ENCODE measurements around the gene NFRKB. TPM values are rescaled to one million over a fixed set of nuclear protein-coding genes. Genes with fewer than 3 reads are reported as not detected.

NFRKB gene
- total and polyA plus RNA-seq, 2 of the 8 experiments (the other 6 are each of a cell fraction or from before 2014, with no cell fraction given) = 17.0 to 31.0 TPM

GRCh38 chr11:129864811-129865210 is 30.6 kb downstream of the NFRKB start:
- DNase-seq (ENCODE audit: low read depth in 1 of 2, low spot score in 2 of 2) (no peak), FAIRE-seq (no peak)
- CTCF ChIA-PET (ENCODE audit: partially characterized antibody) = interaction anchor here (1.1 to 2.7 kb wide), 2 partner anchors 17 to 80 kb away, joined by 3 to 10 read pairs; no protein-coding TSS in a partner anchor
- H2AFZ ChIP-seq (ENCODE audit: low read length) = no peak overlapping the region
- peaks cover 2 to 5% (median 4%) of the 10 kb centered on the region in 4 experiments; a peak in 6 of 7 replicates for H3K4me1 ChIP-seq (replicated peaks in 1 of 4; ENCODE audit: control insufficient read depth in 3 of 4, insufficient read depth in 4 of 4, low read length in 3 of 4)
- no peak overlapping the region for H3K4me3 ChIP-seq (ENCODE audit: extremely low read depth in 1 of 4, insufficient read depth in 2 of 4, low read depth in 3 of 4, low read length in 4 of 4)
- no peak overlapping the region for H3K18ac ChIP-seq (ENCODE audit: extremely low read depth, low read length)
- no peak overlapping the region for H3K4ac ChIP-seq (replicated peaks; ENCODE audit: insufficient read length, low read depth, low read length)
- TF ChIP-seq CEBPB (IDR thresholded peaks at IDR 0.05; ENCODE audit: low read depth, low read length) (no peak), TBP (IDR thresholded peaks at IDR 0.05; ENCODE audit: low read depth, low read length) (no peak), ZNF274 (IDR thresholded peaks at IDR 0.05; ENCODE audit: borderline replicate concordance, extremely low read depth, low read length) (no peak), CBX8 (IDR thresholded peaks at IDR 0.05; ENCODE audit: borderline replicate concordance, low read depth, low read length) (no peak), JUN (IDR thresholded peaks at IDR 0.05; ENCODE audit: low read depth, low read length) (no peak), SP4 (IDR thresholded peaks at IDR 0.05; ENCODE audit: low read length) (no peak), ATF2 (IDR thresholded peaks at IDR 0.05; ENCODE audit: low read length) (no peak), SIRT6 (IDR thresholded peaks at IDR 0.05; ENCODE audit: low read length) (no peak), RAD21 (IDR thresholded peaks at IDR 0.05 in 1 of 2, conservative IDR thresholded peaks at IDR 0.05 in 1 of 2; ENCODE audit: low read depth in 2 of 2, low read length in 2 of 2) (no peak), YY1 (IDR thresholded peaks at IDR 0.05; ENCODE audit: low read depth, low read length) (no peak), EZH2 (IDR thresholded peaks at IDR 0.05; ENCODE audit: low read depth, low read length, severe bottlenecking) (no peak), GABPA (IDR thresholded peaks at IDR 0.05; ENCODE audit: borderline replicate concordance, insufficient read depth, low read length) (no peak)
- H3K79me2 ChIP-seq (ENCODE audit: control insufficient read depth in 1 of 2, insufficient read depth in 2 of 2, low read length in 2 of 2) = no peaks in the 10 kb centered on the region
- 94% methylated on average over 5 of the region's 5 CpGs; no CpG with 5 or more reads in 1 of the 2 experiments for WGBS, 2 experiments (ENCODE audit: extremely low coverage in 1 of 2, insufficient coverage in 1 of 2, insufficient read length in 1 of 2, insufficient replicate concordance in 2 of 2, low coverage in 1 of 2, low lambda C conversion rate in 2 of 2, missing lambda C conversion rate in 1 of 2)
- H3K9ac ChIP-seq (replicated peaks in 1 of 4; ENCODE audit: extremely low read depth in 1 of 4, low read depth in 3 of 4, low read length in 3 of 4) = no peak overlapping the region
- POLR2A ChIA-PET (ENCODE audit: partially characterized antibody) = no interaction called here
- H4K20me1 ChIP-seq (replicated peaks in 1 of 2; ENCODE audit: control insufficient read depth in 1 of 2, insufficient read depth in 2 of 2, low read length in 2 of 2) = peaks cover 0 to 3% of the 10 kb centered on the region in 2 experiments
- no peak overlapping the region for H2BK120ac ChIP-seq (replicated peaks; ENCODE audit: low read depth, low read length)
- H3K79me1 ChIP-seq (ENCODE audit: low read depth, low read length) = no peaks in the 10 kb centered on the region
- H2BK12ac ChIP-seq (ENCODE audit: low read depth, low read length) = no peak overlapping the region
- H4K8ac ChIP-seq (ENCODE audit: extremely low read depth, insufficient read depth, low read length) = no peak overlapping the region; the same call in 1 of the 2 replicates
- no peak overlapping the region for H3K14ac ChIP-seq (ENCODE audit: insufficient read length)
- no peak overlapping the region; the same call in 1 of the 2 replicates for H2AK5ac ChIP-seq (ENCODE audit: low read depth, low read length)
- no peak overlapping the region for H3K4me2 ChIP-seq (ENCODE audit: insufficient read depth in 1 of 2, low read depth in 2 of 2, low read length in 2 of 2)
- H3K27ac ChIP-seq (ENCODE audit: low read depth, low read length) = no peak overlapping the region
- no peak overlapping the region for H2BK15ac ChIP-seq (ENCODE audit: low read length)
- no peak overlapping the region for H3K56ac ChIP-seq (replicated peaks; ENCODE audit: insufficient read length, low read depth, low read length)
- no peak overlapping the region for H4K91ac ChIP-seq (replicated peaks; ENCODE audit: insufficient read length, low read length)
- peaks cover 23 to 64% (median 50%) of the 10 kb centered on the region in 4 experiments for H3K36me3 ChIP-seq (ENCODE audit: control insufficient read depth in 2 of 4, insufficient read depth in 4 of 4, low read length in 3 of 4)
- no peak overlapping the region for H4K5ac ChIP-seq (ENCODE audit: insufficient read length, low read depth, low read length)
- H3K27me3 ChIP-seq (replicated peaks in 1 of 4; ENCODE audit: control insufficient read depth in 3 of 4, extremely low read depth in 1 of 4, insufficient read depth in 3 of 4, low read length in 3 of 4) = no peaks in the 10 kb centered on the region
- no peak overlapping the region for H2BK5ac ChIP-seq (ENCODE audit: low read depth, low read length)
- no peak overlapping the region for H3K23ac ChIP-seq (ENCODE audit: insufficient read length)
- H3K9me3 ChIP-seq (ENCODE audit: insufficient read depth in 2 of 2, low read depth in 1 of 2, low read length in 1 of 2) = no peaks in the 10 kb centered on the region
- H2BK20ac ChIP-seq (ENCODE audit: low read length) = no peak overlapping the region
- no peaks in the 10 kb centered on the region for H3K23me2 ChIP-seq (ENCODE audit: low read depth, low read length)
